Measurements from ENCODE around the gene INSYN1. TPM values are rescaled to one million over a fixed set of nuclear protein-coding genes. Genes with fewer than 3 reads are reported as not detected.

INSYN1 gene
- total and polyA plus RNA-seq, 10 of the 15 experiments (the other 5 are each of a cell fraction or from before 2014, with no cell fraction given) = not detected

DNA sequence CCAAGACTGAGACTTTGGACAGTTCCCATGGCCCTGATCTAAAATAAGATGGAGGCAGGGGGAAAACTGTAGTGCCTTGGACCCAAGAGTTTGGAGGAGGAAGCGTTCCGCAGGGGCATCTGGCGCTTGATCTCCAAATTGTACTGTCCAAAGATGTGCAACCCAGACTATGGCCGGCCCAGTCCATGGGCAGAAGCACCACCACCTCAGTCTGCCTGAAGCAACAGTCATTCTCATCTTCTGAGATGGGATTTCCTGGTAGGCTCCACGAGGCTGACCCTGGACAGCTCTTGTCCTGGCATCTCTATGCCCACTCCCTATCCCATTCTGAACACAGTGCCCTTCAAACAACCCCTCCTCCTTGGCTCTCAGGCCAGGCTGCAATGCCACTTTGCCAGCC is 3.6 kb downstream of the INSYN1 start:
- POLR2A ChIA-PET = no interaction called here
- RAD21 ChIA-PET (ENCODE audit: unreplicated experiment) = no interaction called here
- H3K9ac ChIP-seq (ENCODE audit: control insufficient read depth, insufficient read depth, low read length) = no peak overlapping the region
- H3K9me3 ChIP-seq (replicated peaks; ENCODE audit: control insufficient read depth, insufficient read depth, low read length) = no peaks in the 10 kb centered on the region
- in situ Hi-C loops (cut with MboI) = no loop called here
- no peak overlapping the region for H3K4me3 ChIP-seq
- no peak for ATAC-seq
- H3K79me2 ChIP-seq (ENCODE audit: control insufficient read depth, insufficient read depth, low read length) = no peaks in the 10 kb centered on the region
- no peak overlapping the region for H3K27ac ChIP-seq (ENCODE audit: control insufficient read depth, insufficient read depth)
- SMC1A ChIA-PET (ENCODE audit: uncharacterized antibody, unreplicated experiment) = interaction anchor here (0.7 kb wide), 1 partner anchor 49 kb away, joined by 3 read pairs; no protein-coding TSS in a partner anchor
- no peaks in the 10 kb centered on the region for H3K36me3 ChIP-seq (ENCODE audit: control insufficient read depth in 2 of 2, insufficient read depth in 2 of 2, low read length in 1 of 2)
- H3K4me1 ChIP-seq (ENCODE audit: control insufficient read depth, insufficient read depth, low read length) = no peaks in the 10 kb centered on the region
- no peak for FAIRE-seq
- H2AFZ ChIP-seq (ENCODE audit: control insufficient read depth, low read depth, low read length) = no peak overlapping the region
- DNase-seq (ENCODE audit: low read depth, low spot score) = no peak
- peaks cover 0 to 8% of the 10 kb centered on the region in 2 experiments; a peak in 3 of 4 replicates for H3K27me3 ChIP-seq (replicated peaks in 1 of 2; ENCODE audit: control insufficient read depth in 2 of 2, insufficient read depth in 2 of 2, low read length in 1 of 2)
- CTCF ChIA-PET = no interaction called here
- 40% methylated on average over 5 of the region's 5 CpGs for WGBS (ENCODE audit: insufficient coverage, insufficient replicate concordance, low lambda C conversion rate, missing lambda C conversion rate)
- no peaks in the 10 kb centered on the region for H4K20me1 ChIP-seq (ENCODE audit: control insufficient read depth, insufficient read depth)
- no TSS peak for BruUV-seq (replicated peaks)
- intact Hi-C loops (cut with micrococcal nuclease; ENCODE audit: unreplicated experiment) = no loop called here
- no peak overlapping the region for H3K4me2 ChIP-seq (ENCODE audit: control insufficient read depth, insufficient read depth)
- TF ChIP-seq GATAD2B (conservative IDR thresholded peaks at IDR 0.05; ENCODE audit: low read depth) (no peak), RCOR1 (conservative IDR thresholded peaks at IDR 0.05; ENCODE audit: low read depth, low read length) (no peak), YBX1 (IDR thresholded peaks at IDR 0.05) (no peak), JUND (IDR thresholded peaks at IDR 0.05; ENCODE audit: low read depth, low read length) (no peak), HDGF (IDR thresholded peaks at IDR 0.05) (no peak), CHD4 (IDR thresholded peaks at IDR 0.05) (no peak), CBX5 (IDR thresholded peaks at IDR 0.05; ENCODE audit: low read depth) (no peak), KAT2A (conservative IDR thresholded peaks at IDR 0.05; ENCODE audit: control insufficient read depth, low read depth, low read length) (no peak), POU2F2 (IDR thresholded peaks at IDR 0.05; ENCODE audit: borderline replicate concordance, low read depth, low read length) (no peak), IKZF2 (IDR thresholded peaks at IDR 0.05) (no peak), SMARCA5 (IDR thresholded peaks at IDR 0.05) (no peak), IKZF1 (conservative IDR thresholded peaks at IDR 0.05) (no peak), MYC (IDR thresholded peaks at IDR 0.05; ENCODE audit: insufficient read depth, insufficient read length, insufficient replicate concordance, low read length, severe bottlenecking) (no peak), TARDBP (IDR thresholded peaks at IDR 0.05; ENCODE audit: borderline replicate concordance) (no peak)
- TF ChIP-seq, protein P1, sequence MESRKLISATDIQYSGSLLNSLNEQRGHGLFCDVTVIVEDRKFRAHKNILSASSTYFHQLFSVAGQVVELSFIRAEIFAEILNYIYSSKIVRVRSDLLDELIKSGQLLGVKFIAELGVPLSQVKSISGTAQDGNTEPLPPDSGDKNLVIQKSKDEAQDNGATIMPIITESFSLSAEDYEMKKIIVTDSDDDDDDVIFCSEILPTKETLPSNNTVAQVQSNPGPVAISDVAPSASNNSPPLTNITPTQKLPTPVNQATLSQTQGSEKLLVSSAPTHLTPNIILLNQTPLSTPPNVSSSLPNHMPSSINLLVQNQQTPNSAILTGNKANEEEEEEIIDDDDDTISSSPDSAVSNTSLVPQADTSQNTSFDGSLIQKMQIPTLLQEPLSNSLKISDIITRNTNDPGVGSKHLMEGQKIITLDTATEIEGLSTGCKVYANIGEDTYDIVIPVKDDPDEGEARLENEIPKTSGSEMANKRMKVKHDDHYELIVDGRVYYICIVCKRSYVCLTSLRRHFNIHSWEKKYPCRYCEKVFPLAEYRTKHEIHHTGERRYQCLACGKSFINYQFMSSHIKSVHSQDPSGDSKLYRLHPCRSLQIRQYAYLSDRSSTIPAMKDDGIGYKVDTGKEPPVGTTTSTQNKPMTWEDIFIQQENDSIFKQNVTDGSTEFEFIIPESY (IDR thresholded peaks at IDR 0.05) = no peak
- TF ChIP-seq, protein P2, sequence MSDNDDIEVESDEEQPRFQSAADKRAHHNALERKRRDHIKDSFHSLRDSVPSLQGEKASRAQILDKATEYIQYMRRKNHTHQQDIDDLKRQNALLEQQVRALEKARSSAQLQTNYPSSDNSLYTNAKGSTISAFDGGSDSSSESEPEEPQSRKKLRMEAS (IDR thresholded peaks at IDR 0.05; ENCODE audit: low read depth, low read length) = no peak
- TF ChIP-seq, protein P3, sequence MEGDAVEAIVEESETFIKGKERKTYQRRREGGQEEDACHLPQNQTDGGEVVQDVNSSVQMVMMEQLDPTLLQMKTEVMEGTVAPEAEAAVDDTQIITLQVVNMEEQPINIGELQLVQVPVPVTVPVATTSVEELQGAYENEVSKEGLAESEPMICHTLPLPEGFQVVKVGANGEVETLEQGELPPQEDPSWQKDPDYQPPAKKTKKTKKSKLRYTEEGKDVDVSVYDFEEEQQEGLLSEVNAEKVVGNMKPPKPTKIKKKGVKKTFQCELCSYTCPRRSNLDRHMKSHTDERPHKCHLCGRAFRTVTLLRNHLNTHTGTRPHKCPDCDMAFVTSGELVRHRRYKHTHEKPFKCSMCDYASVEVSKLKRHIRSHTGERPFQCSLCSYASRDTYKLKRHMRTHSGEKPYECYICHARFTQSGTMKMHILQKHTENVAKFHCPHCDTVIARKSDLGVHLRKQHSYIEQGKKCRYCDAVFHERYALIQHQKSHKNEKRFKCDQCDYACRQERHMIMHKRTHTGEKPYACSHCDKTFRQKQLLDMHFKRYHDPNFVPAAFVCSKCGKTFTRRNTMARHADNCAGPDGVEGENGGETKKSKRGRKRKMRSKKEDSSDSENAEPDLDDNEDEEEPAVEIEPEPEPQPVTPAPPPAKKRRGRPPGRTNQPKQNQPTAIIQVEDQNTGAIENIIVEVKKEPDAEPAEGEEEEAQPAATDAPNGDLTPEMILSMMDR (IDR thresholded peaks at IDR 0.05 in 2 of 3, conservative IDR thresholded peaks at IDR 0.05 in 1 of 3; ENCODE audit: control insufficient read depth in 2 of 3, extremely low read depth in 1 of 3, insufficient read depth in 1 of 3, low read depth in 3 of 3, low read length in 3 of 3) = no peak
- TF ChIP-seq, protein P4, sequence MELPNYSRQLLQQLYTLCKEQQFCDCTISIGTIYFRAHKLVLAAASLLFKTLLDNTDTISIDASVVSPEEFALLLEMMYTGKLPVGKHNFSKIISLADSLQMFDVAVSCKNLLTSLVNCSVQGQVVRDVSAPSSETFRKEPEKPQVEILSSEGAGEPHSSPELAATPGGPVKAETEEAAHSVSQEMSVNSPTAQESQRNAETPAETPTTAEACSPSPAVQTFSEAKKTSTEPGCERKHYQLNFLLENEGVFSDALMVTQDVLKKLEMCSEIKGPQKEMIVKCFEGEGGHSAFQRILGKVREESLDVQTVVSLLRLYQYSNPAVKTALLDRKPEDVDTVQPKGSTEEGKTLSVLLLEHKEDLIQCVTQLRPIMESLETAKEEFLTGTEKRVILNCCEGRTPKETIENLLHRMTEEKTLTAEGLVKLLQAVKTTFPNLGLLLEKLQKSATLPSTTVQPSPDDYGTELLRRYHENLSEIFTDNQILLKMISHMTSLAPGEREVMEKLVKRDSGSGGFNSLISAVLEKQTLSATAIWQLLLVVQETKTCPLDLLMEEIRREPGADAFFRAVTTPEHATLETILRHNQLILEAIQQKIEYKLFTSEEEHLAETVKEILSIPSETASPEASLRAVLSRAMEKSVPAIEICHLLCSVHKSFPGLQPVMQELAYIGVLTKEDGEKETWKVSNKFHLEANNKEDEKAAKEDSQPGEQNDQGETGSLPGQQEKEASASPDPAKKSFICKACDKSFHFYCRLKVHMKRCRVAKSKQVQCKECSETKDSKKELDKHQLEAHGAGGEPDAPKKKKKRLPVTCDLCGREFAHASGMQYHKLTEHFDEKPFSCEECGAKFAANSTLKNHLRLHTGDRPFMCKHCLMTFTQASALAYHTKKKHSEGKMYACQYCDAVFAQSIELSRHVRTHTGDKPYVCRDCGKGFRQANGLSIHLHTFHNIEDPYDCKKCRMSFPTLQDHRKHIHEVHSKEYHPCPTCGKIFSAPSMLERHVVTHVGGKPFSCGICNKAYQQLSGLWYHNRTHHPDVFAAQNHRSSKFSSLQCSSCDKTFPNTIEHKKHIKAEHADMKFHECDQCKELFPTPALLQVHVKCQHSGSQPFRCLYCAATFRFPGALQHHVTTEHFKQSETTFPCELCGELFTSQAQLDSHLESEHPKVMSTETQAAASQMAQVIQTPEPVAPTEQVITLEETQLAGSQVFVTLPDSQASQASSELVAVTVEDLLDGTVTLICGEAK (IDR thresholded peaks at IDR 0.05; ENCODE audit: borderline replicate concordance) = no peak

Data from GM12878 (cell line).